T-helper 2 cell treated with Interferon-gamma antibody and Interleukin-4, amounts not matched to agents 5 μg/mL and 100 μg/mL, for 36 hours (primary cell): ENCODE data around the gene PWWP2A.
"Not testable (repeated sequence)": the region's sequence is repeated elsewhere in the genome, so short reads cannot be mapped to it uniquely, and the experiment has no call there.

Source experiments
- DNase-seq: peaks from one replicate; pipeline ENCODE4 v3.0.0; 2021; ENCODE audit warnings: low spot score
- H3K27ac Mint-ChIP-seq: one replicate; pipeline ENCODE4 v1.8.0; 2021; ENCODE audit warnings: mild to moderate bottlenecking, mixed read lengths
- H3K27me3 Mint-ChIP-seq: one replicate; pipeline ENCODE4 v1.8.0; 2021; ENCODE audit warnings: low read depth, mixed read lengths
- H3K36me3 Mint-ChIP-seq: one replicate; pipeline ENCODE4 v1.8.0; 2021; ENCODE audit warnings: low read depth, mixed read lengths
- H3K4me1 Mint-ChIP-seq: one replicate; pipeline ENCODE4 v1.8.0; 2021; ENCODE audit warnings: low read depth, mixed read lengths
- H3K4me3 Mint-ChIP-seq: one replicate; pipeline ENCODE4 v1.8.0; 2022; ENCODE audit warnings: mild to moderate bottlenecking, moderate library complexity, mixed read lengths
- H3K9me3 Mint-ChIP-seq: one replicate; pipeline ENCODE4 v1.8.0; 2021; ENCODE audit warnings: mixed read lengths

Gene PWWP2A

GRCh38 chr5:160075073-160075472, 44.2 kb downstream of the PWWP2A start:
- Mint-ChIP-seq H3K4me1 (no peaks in the 10 kb centered on the region), H3K36me3 (no peaks in the 10 kb centered on the region), H3K4me3 (no peak overlapping the region), H3K9me3 (no peaks in the 10 kb centered on the region), H3K27me3 (no peaks in the 10 kb centered on the region), H3K27ac (no peak overlapping the region)
- no peak for DNase-seq

- no peak for DNase-seq
- Mint-ChIP-seq H3K27me3 (no peaks in the 10 kb centered on the region), H3K9me3 (no peaks in the 10 kb centered on the region), H3K4me1 (no peaks in the 10 kb centered on the region), H3K27ac (no peak overlapping the region), H3K36me3 (no peaks in the 10 kb centered on the region), H3K4me3 (no peak overlapping the region)
Measured at GRCh38 chr5:160071916-160072315, 47.3 kb downstream of the PWWP2A start.

- Mint-ChIP-seq H3K27me3 (no peaks in the 10 kb centered on the region), H3K27ac (no peak overlapping the region), H3K9me3 (no peaks in the 10 kb centered on the region), H3K36me3 (no peaks in the 10 kb centered on the region), H3K4me1 (no peaks in the 10 kb centered on the region), H3K4me3 (no peak overlapping the region)
- DNase-seq = no peak
Measured at GRCh38 chr5:160071516-160071915, 47.7 kb downstream of the PWWP2A start.

- H3K4me3 Mint-ChIP-seq, H3K27ac Mint-ChIP-seq, H3K36me3 Mint-ChIP-seq: not testable (repeated sequence)
Measured at GRCh38 chr5:160069120-160069519, 50.1 kb downstream of the PWWP2A start.

GRCh38 chr5:160064995-160065614, 54.1 kb downstream of the PWWP2A start:
- H3K36me3 Mint-ChIP-seq = peaks cover 13% of the 10 kb centered on the region
- H3K4me3 Mint-ChIP-seq = no peak overlapping the region
- DNase-seq = no peak
- no peaks in the 10 kb centered on the region for H3K27me3 Mint-ChIP-seq
- no peak overlapping the region for H3K27ac Mint-ChIP-seq
- no peaks in the 10 kb centered on the region for H3K4me1 Mint-ChIP-seq
- H3K9me3 Mint-ChIP-seq = no peaks in the 10 kb centered on the region

More at GRCh38 chr5:160069120-160069519, 50.1 kb downstream of the PWWP2A start:
- not testable (repeated sequence) for DNase-seq, H3K27me3 Mint-ChIP-seq, H3K9me3 Mint-ChIP-seq, H3K4me1 Mint-ChIP-seq

GRCh38 chr5:160064417-160064810, 54.8 kb downstream of the PWWP2A start:
- no peak overlapping the region for H3K27ac Mint-ChIP-seq
- no peaks in the 10 kb centered on the region for H3K27me3 Mint-ChIP-seq
- DNase-seq = no peak
- peaks cover 15% of the 10 kb centered on the region for H3K36me3 Mint-ChIP-seq
- no peaks in the 10 kb centered on the region for H3K9me3 Mint-ChIP-seq
- H3K4me1 Mint-ChIP-seq = no peaks in the 10 kb centered on the region
- H3K4me3 Mint-ChIP-seq = no peak overlapping the region

- DNase-seq = no peak
- peaks cover 27% of the 10 kb centered on the region for H3K36me3 Mint-ChIP-seq
- no peaks in the 10 kb centered on the region for H3K27me3 Mint-ChIP-seq
- no peak overlapping the region for H3K27ac Mint-ChIP-seq
- no peaks in the 10 kb centered on the region for H3K9me3 Mint-ChIP-seq
- H3K4me3 Mint-ChIP-seq = no peak overlapping the region
- no peaks in the 10 kb centered on the region for H3K4me1 Mint-ChIP-seq
Measured at GRCh38 chr5:160061770-160062169, 57.5 kb downstream of the PWWP2A start.

GRCh38 chr5:160060001-160060400, 59.2 kb downstream of the PWWP2A start:
- H3K4me3 Mint-ChIP-seq = no peak overlapping the region

GRCh38 chr5:160057256-160057655, 62.0 kb downstream of the PWWP2A start:
- no peak overlapping the region for H3K27ac Mint-ChIP-seq
- no peak overlapping the region for H3K4me3 Mint-ChIP-seq
- peaks cover 43% of the 10 kb centered on the region for H3K36me3 Mint-ChIP-seq
- no peaks in the 10 kb centered on the region for H3K9me3 Mint-ChIP-seq
- H3K27me3 Mint-ChIP-seq = no peaks in the 10 kb centered on the region
- no peaks in the 10 kb centered on the region for H3K4me1 Mint-ChIP-seq
- DNase-seq = no peak

More at GRCh38 chr5:160060001-160060400, 59.2 kb downstream of the PWWP2A start:
- no peaks in the 10 kb centered on the region for H3K9me3 Mint-ChIP-seq
- no peaks in the 10 kb centered on the region for H3K27me3 Mint-ChIP-seq
- H3K27ac Mint-ChIP-seq = no peak overlapping the region
- peaks cover 38% of the 10 kb centered on the region for H3K36me3 Mint-ChIP-seq
- no peaks in the 10 kb centered on the region for H3K4me1 Mint-ChIP-seq
- no peak for DNase-seq

- no peaks in the 10 kb centered on the region for H3K9me3 Mint-ChIP-seq
- H3K27ac Mint-ChIP-seq = no peak overlapping the region
- peaks cover 51% of the 10 kb centered on the region for H3K36me3 Mint-ChIP-seq
- no peaks in the 10 kb centered on the region for H3K4me1 Mint-ChIP-seq
- H3K27me3 Mint-ChIP-seq = no peaks in the 10 kb centered on the region
- no peak for DNase-seq
- H3K4me3 Mint-ChIP-seq = no peak overlapping the region
Measured at GRCh38 chr5:160054831-160055230, 64.4 kb downstream of the PWWP2A start.

GRCh38 chr5:160054047-160054446, 65.2 kb downstream of the PWWP2A start:
- H3K36me3 Mint-ChIP-seq = peaks cover 54% of the 10 kb centered on the region
- no peaks in the 10 kb centered on the region for H3K27me3 Mint-ChIP-seq
- no peaks in the 10 kb centered on the region for H3K4me1 Mint-ChIP-seq
- H3K9me3 Mint-ChIP-seq = no peaks in the 10 kb centered on the region
- no peak overlapping the region for H3K4me3 Mint-ChIP-seq
- H3K27ac Mint-ChIP-seq = no peak overlapping the region
- DNase-seq = no peak

- Mint-ChIP-seq H3K27ac (no peak overlapping the region), H3K27me3 (no peaks in the 10 kb centered on the region), H3K4me3 (no peak overlapping the region), H3K36me3 (peaks cover 43% of the 10 kb centered on the region), H3K9me3 (no peaks in the 10 kb centered on the region), H3K4me1 (peaks cover 3% of the 10 kb centered on the region)
- no peak for DNase-seq
Measured at GRCh38 chr5:160049099-160049498, 70.2 kb downstream of the PWWP2A start.

GRCh38 chr5:160048131-160048530, 71.1 kb downstream of the PWWP2A start:
- no peaks in the 10 kb centered on the region for H3K27me3 Mint-ChIP-seq
- H3K9me3 Mint-ChIP-seq = no peaks in the 10 kb centered on the region
- DNase-seq = no peak
- H3K4me3 Mint-ChIP-seq = no peak overlapping the region
- peaks cover 4% of the 10 kb centered on the region for H3K4me1 Mint-ChIP-seq
- H3K36me3 Mint-ChIP-seq = peaks cover 39% of the 10 kb centered on the region
- H3K27ac Mint-ChIP-seq = no peak overlapping the region

GRCh38 chr5:160047423-160047822, 71.8 kb downstream of the PWWP2A start:
- peaks cover 40% of the 10 kb centered on the region for H3K36me3 Mint-ChIP-seq
- no peaks in the 10 kb centered on the region for H3K9me3 Mint-ChIP-seq
- H3K4me3 Mint-ChIP-seq = no peak overlapping the region
- H3K27ac Mint-ChIP-seq = no peak overlapping the region
- no peak for DNase-seq
- H3K27me3 Mint-ChIP-seq = no peaks in the 10 kb centered on the region
- H3K4me1 Mint-ChIP-seq = peaks cover 4% of the 10 kb centered on the region

GRCh38 chr5:160044967-160045366, 74.3 kb downstream of the PWWP2A start:
- Mint-ChIP-seq H3K27me3 (no peaks in the 10 kb centered on the region), H3K27ac (no peak overlapping the region), H3K4me1 (peaks cover 4% of the 10 kb centered on the region), H3K36me3 (peaks cover 28% of the 10 kb centered on the region), H3K4me3 (no peak overlapping the region), H3K9me3 (no peaks in the 10 kb centered on the region)
- DNase-seq = no peak
